Activated naive CD4-positive, alpha-beta T cell treated with anti-CD3 and anti-CD28 coated beads, Interleukin-2, amount 50 U/mL, for 72 hours (primary cell): ENCODE data around the gene SUV39H1. TPM values are rescaled to one million over a fixed set of nuclear protein-coding genes. Genes with fewer than 3 reads are reported as not detected.

Experiments
- ATAC-seq, 2 donors: fragments of 150-1000 bp; cut with Tn5 transposase; 2 replicates each; pipeline ENCODE4 v1.10.0; 2021; ENCODE audit warnings: mild to moderate bottlenecking in 2 of 2, moderate library complexity in 2 of 2
- DNase-seq, 2 donors: peaks; one replicate each; pipeline ENCODE4 v3.0.0; 2021 to 2022; ENCODE audit warnings: low spot score in 2 of 2
- H3K27ac Mint-ChIP-seq, 2 donors: one replicate each; pipeline ENCODE4 v1.8.0; 2022; ENCODE audit warnings: mild to moderate bottlenecking in 2 of 2, mixed read lengths in 2 of 2
- H3K36me3 Mint-ChIP-seq, 2 donors: one replicate each; pipeline ENCODE4 v1.8.0; 2022; ENCODE audit warnings: mixed read lengths in 2 of 2
- H3K9me3 Mint-ChIP-seq, 2 donors: one replicate each; pipeline ENCODE4 v1.8.0; 2022; ENCODE audit warnings: mixed read lengths in 2 of 2
- total RNA-seq, 2 donors: library from RNA; stranded (reverse); gene quantifications; one replicate each; pipeline ENCODE4 v1.2.3, GENCODE V29; 2022

The SUV39H1 gene
- total RNA-seq, 2 donors from 2014 or later = 31.5 to 36.4 TPM

- ATAC-seq (no peak), DNase-seq (no peak)
- Mint-ChIP-seq H3K27ac (no peak overlapping the region), H3K9me3 (no peaks in the 10 kb centered on the region), H3K36me3 (peaks cover 16 to 25% of the 10 kb centered on the region in 2 donors)
Observed at GRCh38 chrX:48702032-48702431, 5.5 kb downstream of the SUV39H1 start.

- Mint-ChIP-seq H3K27ac (peak overlapping the region; percentile 70 to 86), H3K36me3 (peaks cover 9 to 18% of the 10 kb centered on the region in 2 donors), H3K9me3 (no peaks in the 10 kb centered on the region)
- DNase-seq (no peak), ATAC-seq (no peak)
Observed at GRCh38 chrX:48702716-48703115, 6.2 kb downstream of the SUV39H1 start.

- H3K36me3 Mint-ChIP-seq = peaks cover 10 to 17% of the 10 kb centered on the region in 2 donors
Observed at GRCh38 chrX:48703228-48703627, 6.7 kb downstream of the SUV39H1 start.

GRCh38 chrX:48703642-48704481, 7.3 kb downstream of the SUV39H1 start:
- Mint-ChIP-seq H3K36me3 (peaks cover 15 to 16% of the 10 kb centered on the region in 2 donors), H3K9me3 (no peaks in the 10 kb centered on the region), H3K27ac (peak overlapping the region in 1 of 2 donors; percentile 44)
- ATAC-seq (no peak), DNase-seq (no peak)

More at GRCh38 chrX:48703228-48703627, 6.7 kb downstream of the SUV39H1 start:
- no peak for DNase-seq
- no peak for ATAC-seq
- peak overlapping the region in 1 of 2 donors; percentile 86 for H3K27ac Mint-ChIP-seq
- no peaks in the 10 kb centered on the region for H3K9me3 Mint-ChIP-seq

- H3K9me3 Mint-ChIP-seq = no peaks in the 10 kb centered on the region
- ATAC-seq (no peak), DNase-seq (no peak)
- peaks cover 8% of the 10 kb centered on the region in 2 donors for H3K36me3 Mint-ChIP-seq
- peak overlapping the region in 1 of 2 donors; percentile 53 for H3K27ac Mint-ChIP-seq
Observed at GRCh38 chrX:48705871-48706270, 9.3 kb downstream of the SUV39H1 start.

GRCh38 chrX:48709522-48710112, 13.1 kb downstream of the SUV39H1 start:
- peaks cover 4 to 8% of the 10 kb centered on the region in 2 donors for H3K36me3 Mint-ChIP-seq
- no peaks in the 10 kb centered on the region for H3K9me3 Mint-ChIP-seq
- no peak overlapping the region for H3K27ac Mint-ChIP-seq
- DNase-seq (no peak), ATAC-seq (no peak)

GRCh38 chrX:48711162-48711928, 14.8 kb downstream of the SUV39H1 start:
- H3K36me3 Mint-ChIP-seq = peaks cover 0 to 10% of the 10 kb centered on the region in 2 donors
- peak overlapping the region in 1 of 2 donors; percentile 87 for H3K27ac Mint-ChIP-seq
- ATAC-seq = no peak
- H3K9me3 Mint-ChIP-seq = no peaks in the 10 kb centered on the region
- DNase-seq = no peak

- ATAC-seq = peak in 1 of 2 donors; percentile 11
Observed at GRCh38 chrX:48711929-48712505, 15.5 kb downstream of the SUV39H1 start.

GRCh38 chrX:48713847-48714246, 17.3 kb downstream of the SUV39H1 start:
- ATAC-seq = peak; percentile 19 to 47
- Mint-ChIP-seq H3K36me3 (peaks cover 0 to 16% of the 10 kb centered on the region in 2 donors), H3K27ac (peak overlapping the region; percentile 84 to 87), H3K9me3 (peaks cover 0 to 4% of the 10 kb centered on the region in 2 donors)
- no peak for DNase-seq

More at GRCh38 chrX:48711929-48712505, 15.5 kb downstream of the SUV39H1 start:
- H3K27ac Mint-ChIP-seq = peak overlapping the region; percentile 8 to 87
- H3K36me3 Mint-ChIP-seq = peaks cover 0 to 16% of the 10 kb centered on the region in 2 donors
- peaks cover 0 to 3% of the 10 kb centered on the region in 2 donors for H3K9me3 Mint-ChIP-seq
- no peak for DNase-seq

- peak overlapping the region in 1 of 2 donors; percentile 87 for H3K27ac Mint-ChIP-seq
- ATAC-seq (peak; percentile 10 to 23), DNase-seq (no peak)
- H3K9me3 Mint-ChIP-seq = peaks cover 0 to 4% of the 10 kb centered on the region in 2 donors
- H3K36me3 Mint-ChIP-seq = peaks cover 0 to 16% of the 10 kb centered on the region in 2 donors
Observed at GRCh38 chrX:48714573-48714972, 18.0 kb downstream of the SUV39H1 start.

GRCh38 chrX:48715072-48715471, 18.5 kb downstream of the SUV39H1 start:
- no peak for DNase-seq
- ATAC-seq = peak in 1 of 2 donors; percentile 23
- Mint-ChIP-seq H3K9me3 (peaks cover 0 to 4% of the 10 kb centered on the region in 2 donors), H3K27ac (peak overlapping the region in 1 of 2 donors; percentile 87), H3K36me3 (peaks cover 0 to 16% of the 10 kb centered on the region in 2 donors)

- Mint-ChIP-seq H3K9me3 (peaks cover 0 to 4% of the 10 kb centered on the region in 2 donors), H3K36me3 (peaks cover 0 to 16% of the 10 kb centered on the region in 2 donors), H3K27ac (peak overlapping the region in 1 of 2 donors; percentile 87)
- ATAC-seq = peak; percentile 7 to 44
- DNase-seq = no peak
Observed at GRCh38 chrX:48715876-48716502, 19.5 kb downstream of the SUV39H1 start.

- ATAC-seq = peak in 1 of 2 donors; percentile 22
- DNase-seq = no peak
- Mint-ChIP-seq H3K9me3 (peaks cover 0 to 4% of the 10 kb centered on the region in 2 donors), H3K36me3 (peaks cover 0 to 16% of the 10 kb centered on the region in 2 donors), H3K27ac (no peak overlapping the region)
Observed at GRCh38 chrX:48719958-48720357, 23.4 kb downstream of the SUV39H1 start.

GRCh38 chrX:48720577-48721250, 24.2 kb downstream of the SUV39H1 start:
- H3K27ac Mint-ChIP-seq = no peak overlapping the region
- DNase-seq (no peak), ATAC-seq (peak; percentile 53 to 80)
- H3K36me3 Mint-ChIP-seq = peaks cover 0 to 17% of the 10 kb centered on the region in 2 donors
- H3K9me3 Mint-ChIP-seq = peaks cover 0 to 4% of the 10 kb centered on the region in 2 donors

GRCh38 chrX:48721916-48722315, 25.4 kb downstream of the SUV39H1 start:
- Mint-ChIP-seq H3K27ac (no peak overlapping the region), H3K36me3 (peaks cover 5 to 21% of the 10 kb centered on the region in 2 donors), H3K9me3 (peaks cover 2 to 3% of the 10 kb centered on the region in 2 donors)
- ATAC-seq (no peak), DNase-seq (no peak)
